GM18951 (cell line): ENCODE measurements around the gene EDN1.

Experiments used
- POLR2A ChIP-seq: IDR thresholded peaks from 4 replicates; pipeline ENCODE4 v1.6.1; 2011; ENCODE audit warnings: mild to moderate bottlenecking; ENCODE audit not compliant: insufficient read length, insufficient read depth; ENCODE audit errors: extremely low read depth
- in situ Hi-C: fragments of 300-500 bp; cut with MboI; formaldehyde crosslinking; loops from one replicate; pipeline ENCODE4 v1.12.0; 2022; ENCODE audit warnings: low sequenced_read_pairs, mixed read lengths, inconsistent platforms; ENCODE audit not compliant: unreplicated experiment

Gene EDN1

DNA sequence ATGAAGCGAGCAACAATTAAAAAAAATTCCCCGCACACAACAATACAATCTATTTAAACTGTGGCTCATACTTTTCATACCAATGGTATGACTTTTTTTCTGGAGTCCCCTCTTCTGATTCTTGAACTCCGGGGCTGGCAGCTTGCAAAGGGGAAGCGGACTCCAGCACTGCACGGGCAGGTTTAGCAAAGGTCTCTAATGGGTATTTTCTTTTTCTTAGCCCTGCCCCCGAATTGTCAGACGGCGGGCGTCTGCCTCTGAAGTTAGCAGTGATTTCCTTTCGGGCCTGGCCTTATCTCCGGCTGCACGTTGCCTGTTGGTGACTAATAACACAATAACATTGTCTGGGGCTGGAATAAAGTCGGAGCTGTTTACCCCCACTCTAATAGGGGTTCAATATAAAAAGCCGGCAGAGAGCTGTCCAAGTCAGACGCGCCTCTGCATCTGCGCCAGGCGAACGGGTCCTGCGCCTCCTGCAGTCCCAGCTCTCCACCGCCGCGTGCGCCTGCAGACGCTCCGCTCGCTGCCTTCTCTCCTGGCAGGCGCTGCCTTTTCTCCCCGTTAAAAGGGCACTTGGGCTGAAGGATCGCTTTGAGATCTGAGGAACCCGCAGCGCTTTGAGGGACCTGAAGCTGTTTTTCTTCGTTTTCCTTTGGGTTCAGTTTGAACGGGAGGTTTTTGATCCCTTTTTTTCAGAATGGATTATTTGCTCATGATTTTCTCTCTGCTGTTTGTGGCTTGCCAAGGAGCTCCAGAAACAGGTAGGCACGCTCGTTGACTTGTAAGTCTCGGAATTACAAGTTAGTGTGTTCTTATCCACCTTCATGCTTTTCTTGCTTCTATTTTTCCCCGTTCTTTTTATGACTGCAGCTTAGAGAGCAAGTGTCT, at the start of gene EDN1:
Gene EDN1 (plus strand): TSS at position 429 of the 888 bp plus-strand sequence. CDS start 269 bp downstream, at position 698.
- peak; percentile 64 for TF ChIP-seq POLR2A
- in situ Hi-C loops, result loop anchor here (10.0 kb wide), 2 partner anchors 305 to 635 kb away; no protein-coding TSS in a partner anchor

DNA sequence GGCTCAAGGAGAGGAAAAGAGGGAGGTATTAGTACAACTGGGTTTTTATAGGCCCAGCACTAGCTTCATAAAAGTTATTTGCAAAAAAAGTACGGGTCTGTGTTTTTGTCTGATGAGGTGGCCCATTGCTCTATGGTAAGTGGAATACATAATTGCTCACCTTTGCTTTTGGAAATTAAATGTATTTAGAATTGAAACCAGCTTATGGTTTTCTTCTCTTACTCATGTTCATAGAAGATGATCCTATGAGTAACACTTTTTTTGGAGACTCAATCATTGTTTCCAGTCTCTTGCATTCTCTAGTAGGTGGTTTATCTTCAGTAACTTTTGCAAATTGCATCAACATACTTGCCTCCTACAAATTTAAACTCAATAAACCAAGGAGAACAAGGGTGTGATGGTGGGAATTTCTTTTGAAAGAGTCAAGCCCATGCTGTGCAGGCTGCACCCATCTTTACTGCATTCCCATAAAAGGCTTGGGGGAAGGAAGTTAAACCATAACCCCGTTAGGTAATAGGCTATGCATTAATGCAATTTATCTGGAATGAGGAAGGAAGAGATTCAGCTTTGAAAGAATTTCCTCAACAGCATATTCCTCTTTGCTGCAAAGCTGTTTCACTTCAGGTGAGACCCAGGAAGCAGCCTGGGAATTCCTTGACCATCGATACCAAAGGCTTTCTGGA, 48.5 kb upstream of the EDN1 start:
- TF ChIP-seq POLR2A, result no peak

DNA sequence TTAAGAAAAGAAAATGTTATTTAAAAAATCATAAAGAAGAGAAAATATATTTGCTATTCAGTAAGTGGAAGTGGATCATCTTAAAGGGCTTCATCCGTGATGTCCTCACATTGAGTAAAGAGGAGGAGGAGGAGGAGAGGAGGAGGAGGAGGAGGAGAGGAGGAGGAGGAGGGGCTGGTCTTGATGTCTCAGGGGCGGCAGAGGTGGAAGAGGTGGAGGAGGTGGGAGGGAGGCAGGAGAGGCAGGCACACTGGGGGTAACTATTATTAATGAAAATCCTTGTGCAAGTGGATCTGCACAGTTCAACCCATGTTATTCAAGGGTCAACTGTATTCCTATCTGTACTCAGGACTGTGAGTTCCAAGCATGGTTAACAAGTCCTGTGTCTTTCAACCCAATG, 47.0 kb upstream of the EDN1 start:
- no peak for TF ChIP-seq POLR2A
- in situ Hi-C loops, result no loop called here

More for the DNA sequence above, 48.5 kb upstream of the EDN1 start:
- in situ Hi-C loops, result no loop called here

DNA sequence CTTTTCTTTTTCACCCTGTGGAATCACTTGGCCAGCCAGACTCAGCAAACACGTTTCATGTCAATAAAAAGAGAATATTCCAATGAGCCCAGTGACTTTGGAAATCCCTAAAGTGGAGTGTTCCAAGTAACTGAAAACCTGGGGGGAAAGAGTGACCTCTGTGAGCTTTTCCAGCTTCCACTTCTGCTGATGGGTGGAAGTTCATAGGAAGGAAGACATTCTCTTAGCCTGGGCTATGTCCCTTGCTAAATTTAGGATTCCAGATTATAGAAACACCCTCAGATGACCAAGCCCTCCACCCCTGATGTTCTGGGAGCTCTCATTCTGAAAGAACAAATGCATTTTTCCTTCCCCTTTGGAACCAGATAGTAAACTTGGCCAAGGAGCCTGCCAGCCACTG, 44.8 kb upstream of the EDN1 start:
- TF ChIP-seq POLR2A, result no peak

DNA sequence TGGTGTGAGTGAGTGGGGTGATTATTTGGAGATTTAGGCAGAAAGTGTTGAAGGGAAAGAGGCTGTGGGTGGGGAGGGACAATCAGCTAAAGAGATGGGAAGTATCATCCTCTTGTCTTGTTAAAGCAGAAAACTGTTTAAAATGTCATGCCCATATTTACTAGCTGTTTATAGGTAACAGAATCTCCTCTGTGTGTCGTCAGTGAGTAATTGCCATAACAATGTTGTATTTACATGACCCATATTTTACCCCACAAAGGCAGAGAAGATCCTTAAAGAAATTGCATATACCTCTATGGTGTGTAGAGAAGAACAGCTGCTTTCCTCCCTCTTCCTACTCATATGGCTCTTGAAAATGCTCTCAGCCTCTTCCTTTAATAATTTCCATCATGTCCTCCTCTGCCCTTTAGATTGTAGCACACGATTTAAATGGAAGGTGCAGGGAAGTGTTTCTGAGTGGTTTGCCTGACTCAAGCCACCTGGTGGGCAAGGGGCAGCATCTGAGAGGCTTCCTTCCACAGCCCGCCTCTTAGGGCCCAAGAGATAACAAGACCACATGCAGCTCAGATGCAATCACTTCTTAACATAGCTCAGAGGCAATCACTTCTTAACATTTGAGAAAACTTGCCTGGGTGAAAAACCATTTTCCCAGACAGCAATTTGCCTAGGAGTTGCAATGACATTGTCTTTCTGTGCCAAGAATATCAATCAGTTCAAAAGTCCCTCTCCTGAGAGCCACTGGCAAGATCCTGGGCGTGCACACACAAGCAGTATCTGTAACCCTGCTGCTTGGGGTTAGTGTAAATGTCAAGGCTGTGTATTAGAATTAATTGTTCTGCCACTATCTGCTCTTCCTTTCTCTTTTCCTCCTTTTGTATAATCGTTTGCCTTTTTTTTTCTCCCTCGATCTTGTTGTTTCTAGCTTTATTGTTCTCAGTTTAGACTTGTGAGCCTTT, 44.1 kb upstream of the EDN1 start:
- TF ChIP-seq POLR2A, result no peak
- in situ Hi-C loops, result no loop called here

More for the DNA sequence above, 44.8 kb upstream of the EDN1 start:
- in situ Hi-C loops, result no loop called here

DNA sequence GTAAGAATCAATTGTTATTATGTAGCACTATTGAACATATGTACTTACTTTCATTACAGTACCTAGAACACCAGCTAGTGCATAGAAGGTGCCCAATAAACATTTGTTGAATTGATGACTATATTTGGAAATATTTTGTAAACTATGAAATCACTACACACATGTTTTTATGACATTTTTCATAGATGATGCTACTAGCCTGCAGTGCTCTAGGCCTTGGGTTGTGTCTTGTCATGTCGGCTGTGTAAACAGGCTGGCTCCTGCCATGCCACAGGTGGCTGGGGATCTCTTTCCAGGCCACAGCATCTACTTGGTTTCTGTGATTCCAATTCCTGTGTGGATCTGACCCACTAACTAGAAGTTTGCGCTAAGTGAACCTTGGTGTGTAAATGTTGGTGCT, 43.3 kb upstream of the EDN1 start:
- in situ Hi-C loops, result no loop called here
- no peak for TF ChIP-seq POLR2A

DNA sequence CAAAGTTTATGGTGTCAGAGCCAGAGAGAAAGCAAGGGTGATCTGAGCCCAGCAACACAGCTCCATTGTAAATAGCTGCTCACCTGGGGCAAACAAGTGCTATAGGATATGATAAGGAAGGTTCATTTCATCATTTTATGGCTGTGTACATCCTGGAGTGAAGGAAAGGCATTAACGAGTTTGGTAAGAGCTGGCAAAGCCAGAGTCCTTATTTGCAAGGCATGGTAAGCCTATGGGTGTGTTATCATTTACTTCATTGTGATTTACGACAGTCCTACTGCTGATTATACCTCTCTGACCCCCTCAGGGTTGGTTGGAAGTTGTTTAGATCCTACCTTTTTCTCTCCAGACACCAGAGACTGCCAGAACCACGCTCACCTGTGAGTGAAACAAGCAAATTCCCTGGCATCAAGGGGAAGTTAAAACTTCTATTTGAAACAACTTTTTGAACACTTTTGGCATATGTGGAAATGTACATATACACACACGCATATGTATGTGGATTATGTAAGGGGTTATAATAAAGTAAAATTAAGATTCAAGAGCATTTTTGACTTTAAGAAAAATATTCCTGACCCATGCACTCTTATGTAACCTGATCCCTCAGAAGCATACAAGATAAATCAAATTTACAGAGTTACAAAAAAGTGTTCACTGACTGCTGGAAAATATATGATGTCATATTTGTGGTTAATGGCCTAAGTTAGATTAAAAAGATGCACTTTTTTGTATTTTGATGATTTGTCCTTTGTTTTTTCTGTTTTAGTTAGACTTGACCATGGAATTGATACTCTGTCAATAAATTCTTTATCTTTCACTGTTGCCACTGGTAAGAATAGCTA, 40.4 kb upstream of the EDN1 start:
- in situ Hi-C loops, result no loop called here
- TF ChIP-seq POLR2A, result no peak

DNA sequence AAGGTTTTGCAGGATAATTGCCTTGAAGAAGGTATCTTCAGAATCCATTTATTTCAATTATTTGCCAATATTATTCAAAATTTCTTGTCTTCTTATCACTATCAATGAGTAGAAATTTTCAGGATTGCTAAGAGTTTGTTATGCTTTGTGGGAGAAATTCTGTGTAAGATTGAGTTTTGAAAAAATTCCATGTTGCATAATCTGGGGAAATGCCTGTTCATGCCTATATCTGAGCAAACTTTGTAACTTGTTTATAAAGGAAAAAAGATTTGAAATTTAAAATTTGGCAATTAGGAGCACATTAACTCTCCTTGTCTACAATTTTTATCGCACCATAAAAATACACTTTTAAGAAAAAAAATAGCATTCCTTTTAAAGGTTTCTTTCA, 39.8 kb upstream of the EDN1 start:
- in situ Hi-C loops, result no loop called here
- no peak for TF ChIP-seq POLR2A

DNA sequence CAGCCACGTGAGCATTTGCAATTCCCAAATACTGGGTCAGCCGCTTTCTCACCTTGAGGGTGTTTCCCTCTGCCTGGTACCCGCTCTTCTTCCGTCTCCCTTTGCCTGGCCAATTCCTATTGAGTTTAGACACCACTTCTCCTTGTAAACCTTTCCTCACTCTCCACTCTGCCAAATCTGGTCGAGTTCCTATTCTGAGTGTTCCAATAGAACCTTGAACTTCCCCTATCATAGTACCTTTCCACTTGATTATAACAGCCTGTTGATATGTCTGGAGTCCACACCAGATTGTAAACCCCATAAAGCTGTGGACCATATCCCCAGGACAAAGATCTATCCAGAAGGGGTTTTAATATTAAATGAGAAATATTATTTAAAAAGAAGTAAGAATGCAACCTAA, 36.0 kb upstream of the EDN1 start:
- in situ Hi-C loops, result no loop called here
- no peak for TF ChIP-seq POLR2A

DNA sequence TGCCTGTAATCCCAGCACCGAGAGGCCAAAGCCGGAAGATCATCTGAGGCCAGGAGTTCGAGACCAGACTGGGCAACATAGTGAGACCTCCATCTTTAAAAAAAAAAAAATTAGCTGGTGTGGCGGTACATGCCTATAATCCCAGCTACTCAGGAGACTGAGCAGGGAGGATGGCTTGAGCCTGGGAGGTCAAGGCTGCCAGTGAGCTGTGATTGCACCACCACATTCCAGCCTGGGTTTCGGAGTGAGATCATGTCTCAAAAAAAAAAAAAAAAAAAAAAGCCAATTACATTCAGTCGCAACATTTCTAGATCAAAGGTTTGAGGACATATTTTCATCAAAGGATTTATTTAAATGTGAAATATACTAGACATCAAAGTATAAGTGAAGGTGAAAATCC, 32.0 kb upstream of the EDN1 start:
- no peak for TF ChIP-seq POLR2A
- in situ Hi-C loops, result no loop called here

DNA sequence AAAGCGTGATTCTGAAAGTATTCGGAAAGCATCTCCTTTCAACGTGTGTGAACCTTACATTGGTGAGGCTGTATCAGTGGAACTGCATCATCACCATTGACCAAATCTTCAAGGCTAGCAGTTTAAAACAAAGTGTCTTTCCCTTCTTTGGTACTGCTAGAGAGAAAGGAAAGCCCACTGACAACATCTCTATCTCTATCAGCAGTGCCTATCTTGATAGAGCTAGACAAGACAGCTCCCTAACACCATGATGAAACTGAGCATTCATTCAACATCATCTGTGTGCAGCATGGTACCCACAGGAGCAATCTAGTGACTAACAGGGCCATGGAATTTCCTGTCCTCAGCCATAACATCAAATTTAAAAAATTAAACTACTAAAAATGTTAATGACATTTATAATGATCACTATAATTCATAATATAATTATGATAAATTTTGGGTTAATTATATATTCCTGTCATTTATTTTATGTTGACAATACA, 31.5 kb upstream of the EDN1 start:
- no peak for TF ChIP-seq POLR2A
- in situ Hi-C loops, result no loop called here
